GM19328 (cell line): ENCODE results near the gene ARHGAP25.

ENCODE experiments used
- ATAC-seq: cut with Tn5 transposase; IDR thresholded peaks from one replicate; pipeline ENCODE4 v1.9.1; 2021; ENCODE audit warnings: mild to moderate bottlenecking, moderate library complexity; ENCODE audit not compliant: unreplicated experiment

The ARHGAP25 gene

GRCh38 chr2:68764806-68765311 lies 30.2 kb downstream of the ARHGAP25 start:
- no peak for ATAC-seq

- ATAC-seq, result no peak
These were observed 31.2 kb downstream of the ARHGAP25 start for GRCh38 chr2:68765739-68766375.

GRCh38 chr2:68766376-68766845 lies 31.8 kb downstream of the ARHGAP25 start:
- ATAC-seq, result no peak

GRCh38 chr2:68767031-68767961 lies 32.7 kb downstream of the ARHGAP25 start:
- ATAC-seq, result no peak

GRCh38 chr2:68767996-68768395 lies 33.4 kb downstream of the ARHGAP25 start:
- no peak for ATAC-seq

- ATAC-seq, result no peak
These were observed 33.9 kb downstream of the ARHGAP25 start for GRCh38 chr2:68768461-68768860.

GRCh38 chr2:68768951-68769350 lies 34.3 kb downstream of the ARHGAP25 start:
- no peak for ATAC-seq

GRCh38 chr2:68769586-68770270 lies 35.1 kb downstream of the ARHGAP25 start:
- ATAC-seq, result no peak

GRCh38 chr2:68770271-68771111 lies 35.9 kb downstream of the ARHGAP25 start:
- no peak for ATAC-seq

- ATAC-seq, result no peak
These were observed 36.7 kb downstream of the ARHGAP25 start for GRCh38 chr2:68771211-68771751.

- no peak for ATAC-seq
These were observed 37.5 kb downstream of the ARHGAP25 start for GRCh38 chr2:68772109-68772508.

- ATAC-seq, result peak; percentile 86
These were observed 40.1 kb downstream of the ARHGAP25 start for GRCh38 chr2:68774569-68775271.

- ATAC-seq, result no peak
These were observed 40.7 kb downstream of the ARHGAP25 start for GRCh38 chr2:68775272-68775842.

GRCh38 chr2:68776124-68776523 lies 41.5 kb downstream of the ARHGAP25 start:
- no peak for ATAC-seq

- ATAC-seq, result no peak
These were observed 45.0 kb downstream of the ARHGAP25 start for GRCh38 chr2:68779595-68779994.

- ATAC-seq, result no peak
These were observed 49.6 kb downstream of the ARHGAP25 start for GRCh38 chr2:68784188-68784587.

- no peak for ATAC-seq
These were observed 50.3 kb downstream of the ARHGAP25 start for GRCh38 chr2:68784915-68785314.

GRCh38 chr2:68787356-68787755 lies 52.7 kb downstream of the ARHGAP25 start:
- no peak for ATAC-seq

GRCh38 chr2:68789603-68790002 lies 55.0 kb downstream of the ARHGAP25 start:
- ATAC-seq, result peak; percentile 99
